GM18502 (cell line): ENCODE data around the gene EHMT2.
"Not testable (repeated sequence)": the region's sequence is repeated elsewhere in the genome, so short reads cannot be mapped to it uniquely, and the experiment has no call there.

Experiments used
- ATAC-seq: cut with Tn5 transposase; IDR thresholded peaks from one replicate; pipeline ENCODE4 v1.9.1; 2021; ENCODE audit warnings: mild to moderate bottlenecking; ENCODE audit not compliant: unreplicated experiment, poor library complexity

Gene EHMT2

GRCh38 chr6:31847276-31847978 lies 50.1 kb downstream of the EHMT2 start:
- ATAC-seq = no peak

- no peak for ATAC-seq
Observed at GRCh38 chr6:31844507-31844906, 53.0 kb downstream of the EHMT2 start.

- no peak for ATAC-seq
Observed at GRCh38 chr6:31842053-31842452, 55.4 kb downstream of the EHMT2 start.

- ATAC-seq = not testable (repeated sequence)
Observed at GRCh38 chr6:31839779-31840126, 57.7 kb downstream of the EHMT2 start.

GRCh38 chr6:31838968-31839367 lies 58.5 kb downstream of the EHMT2 start:
- ATAC-seq = no peak

- ATAC-seq = not testable (repeated sequence)
Observed at GRCh38 chr6:31838114-31838553, 59.4 kb downstream of the EHMT2 start.

GRCh38 chr6:31837369-31838113 lies 60.0 kb downstream of the EHMT2 start:
- ATAC-seq = no peak

- no peak for ATAC-seq
Observed at GRCh38 chr6:31836474-31837368, 60.8 kb downstream of the EHMT2 start.

- ATAC-seq = no peak
Observed at GRCh38 chr6:31836047-31836473, 61.4 kb downstream of the EHMT2 start.

GRCh38 chr6:31834367-31835250 lies 62.9 kb downstream of the EHMT2 start:
- ATAC-seq = peak; percentile 41

- no peak for ATAC-seq
Observed at GRCh38 chr6:31831350-31832215, 65.9 kb downstream of the EHMT2 start.

- ATAC-seq = no peak
Observed at GRCh38 chr6:31830886-31831335, 66.6 kb downstream of the EHMT2 start.
